HG03045 (cell line): Measurements from ENCODE around the gene POU1F1.
"Not testable (repeated sequence)": the region's sequence is repeated elsewhere in the genome, so short reads cannot be mapped to it uniquely, and the experiment has no call there.

ENCODE experiments used
- ATAC-seq: cut with Tn5 transposase; IDR thresholded peaks from one replicate; pipeline ENCODE4 v1.9.1; 2021; ENCODE audit warnings: mild to moderate bottlenecking, moderate library complexity; ENCODE audit not compliant: unreplicated experiment

Gene POU1F1

DNA sequence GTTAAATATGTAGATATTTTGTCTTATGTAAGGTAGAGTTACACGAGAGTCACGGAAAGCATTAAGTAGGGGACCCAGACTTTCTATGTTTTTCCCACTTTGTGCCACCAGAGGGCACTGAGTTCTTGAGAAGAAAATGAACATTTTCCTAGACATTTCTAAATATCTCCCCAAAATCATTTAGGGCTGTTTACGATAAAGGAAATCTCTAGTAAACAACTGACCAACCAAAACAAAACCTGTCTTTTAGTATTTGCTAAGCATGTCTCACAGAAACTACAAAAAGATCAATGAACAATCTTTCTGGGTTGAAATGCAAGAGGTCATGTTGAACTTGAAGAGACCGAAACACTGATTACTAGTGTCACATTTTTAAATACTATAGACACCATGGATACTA, 16.1 kb downstream of the POU1F1 start:
- peak; percentile 64 for ATAC-seq

DNA sequence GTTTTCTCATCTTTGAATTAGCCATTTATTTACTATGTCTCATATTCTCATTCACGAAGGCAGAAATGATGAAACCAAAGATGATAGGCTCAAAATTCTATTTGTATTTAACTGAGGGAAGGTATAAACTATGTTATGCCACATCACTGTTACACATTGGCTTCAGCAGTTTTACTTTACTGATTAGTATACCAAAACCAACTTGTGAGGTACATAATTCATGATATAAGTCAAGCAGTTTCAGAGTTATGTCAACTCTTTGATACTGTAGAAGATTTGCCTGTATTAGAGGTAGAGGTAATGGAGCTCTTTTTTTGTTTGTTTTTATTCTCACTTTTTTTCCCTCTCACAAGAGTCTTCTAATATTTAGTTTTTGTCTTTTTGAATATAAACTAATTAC, 26.4 kb downstream of the POU1F1 start:
- no peak for ATAC-seq

DNA sequence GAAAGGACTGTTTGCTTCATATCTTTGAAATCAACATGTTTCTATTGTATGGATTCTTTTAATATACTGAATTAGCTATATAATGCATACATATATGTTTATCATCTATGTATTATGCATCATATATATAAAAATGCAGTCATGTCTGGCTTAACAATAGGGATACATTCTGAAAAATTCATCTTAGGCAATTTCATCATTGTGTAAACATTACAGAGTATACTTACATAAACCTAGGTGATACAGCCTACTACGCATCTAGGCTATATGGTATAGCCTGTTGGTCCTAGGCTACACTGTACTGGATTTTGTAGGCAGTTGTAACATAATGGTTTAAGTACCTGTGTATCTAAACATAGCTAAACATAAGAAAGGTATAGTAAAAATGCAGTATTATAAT, 27.6 kb downstream of the POU1F1 start:
- no peak for ATAC-seq

DNA sequence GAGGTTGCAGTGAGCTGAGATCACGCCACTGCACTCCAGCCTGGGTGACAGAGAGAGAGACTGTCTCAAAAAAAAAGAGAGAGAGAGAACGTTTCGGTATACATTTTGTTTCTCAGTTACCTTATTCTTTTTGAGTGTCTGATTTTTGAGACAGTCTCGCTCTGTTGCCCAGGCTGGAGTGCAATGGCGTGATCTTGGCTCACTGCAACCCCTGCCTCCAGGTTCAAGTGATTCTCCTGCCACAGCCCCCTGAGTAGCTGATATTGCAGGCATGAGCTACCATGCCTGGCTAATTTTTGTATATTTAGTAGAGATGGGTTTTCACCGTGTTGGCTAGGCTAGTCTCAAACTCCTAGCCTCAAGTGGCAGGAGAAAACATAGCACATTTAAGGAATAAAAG, 28.2 kb downstream of the POU1F1 start:
- not testable (repeated sequence) for ATAC-seq

GRCh38 chr3:87247430-87247773, 29.0 kb downstream of the POU1F1 start:
- no peak for ATAC-seq

GRCh38 chr3:87246662-87247429, 29.5 kb downstream of the POU1F1 start:
- ATAC-seq: no peak

GRCh38 chr3:87236093-87236492, 40.3 kb downstream of the POU1F1 start:
- ATAC-seq: no peak

GRCh38 chr3:87233805-87234204, 42.6 kb downstream of the POU1F1 start:
- no peak for ATAC-seq

- no peak for ATAC-seq
These were observed 47.3 kb downstream of the POU1F1 start for GRCh38 chr3:87229113-87229512.

DNA sequence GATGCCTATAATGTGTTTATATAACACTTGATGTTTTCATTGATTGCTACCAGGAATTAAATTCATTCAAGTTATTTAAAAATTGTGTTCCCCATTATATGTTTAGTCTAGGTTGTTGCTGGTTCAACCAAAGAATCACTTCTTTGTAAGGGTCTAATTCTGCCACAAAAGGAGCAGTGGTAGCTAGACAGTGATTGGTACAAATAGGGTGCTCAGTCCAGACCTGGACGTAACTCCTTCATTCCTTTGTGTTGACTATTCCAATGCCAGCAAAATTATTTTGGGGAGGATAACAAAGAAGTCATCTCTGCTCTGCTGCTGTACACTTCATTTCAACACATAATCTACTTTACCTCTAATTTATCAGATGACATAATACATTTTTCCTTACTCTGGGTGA, 48.1 kb downstream of the POU1F1 start:
- ATAC-seq: no peak

DNA sequence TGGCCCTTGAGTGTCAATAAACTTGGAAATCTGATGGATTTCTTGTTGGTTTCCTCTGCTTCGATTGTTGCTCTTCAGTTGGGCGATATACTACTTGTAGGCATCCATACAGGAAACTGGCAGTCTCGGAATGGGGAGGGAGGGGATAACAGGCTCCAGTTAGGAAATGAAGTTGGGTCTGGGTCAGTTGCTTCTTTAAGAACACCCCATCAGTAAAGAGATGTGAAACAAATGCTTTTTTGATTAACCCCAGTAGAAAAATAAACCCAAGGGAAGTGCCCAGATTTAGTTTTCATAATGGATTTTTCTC, 48.6 kb downstream of the POU1F1 start:
- no peak for ATAC-seq

GRCh38 chr3:87227104-87227834, 49.1 kb downstream of the POU1F1 start, which contains the start of gene CHMP2B:
CHMP2B (plus strand) TSS chr3:87227309; CDS start chr3:87227523, 214 bp downstream.
- ATAC-seq: peak; percentile 98

- ATAC-seq: no peak
These were observed 50.7 kb downstream of the POU1F1 start for GRCh38 chr3:87225659-87226058.

- no peak for ATAC-seq
These were observed 56.8 kb downstream of the POU1F1 start for GRCh38 chr3:87219611-87220010.

GRCh38 chr3:87218560-87218959, 57.8 kb downstream of the POU1F1 start:
- ATAC-seq: no peak
